ENCODE data around the gene PKP4.

DNA sequence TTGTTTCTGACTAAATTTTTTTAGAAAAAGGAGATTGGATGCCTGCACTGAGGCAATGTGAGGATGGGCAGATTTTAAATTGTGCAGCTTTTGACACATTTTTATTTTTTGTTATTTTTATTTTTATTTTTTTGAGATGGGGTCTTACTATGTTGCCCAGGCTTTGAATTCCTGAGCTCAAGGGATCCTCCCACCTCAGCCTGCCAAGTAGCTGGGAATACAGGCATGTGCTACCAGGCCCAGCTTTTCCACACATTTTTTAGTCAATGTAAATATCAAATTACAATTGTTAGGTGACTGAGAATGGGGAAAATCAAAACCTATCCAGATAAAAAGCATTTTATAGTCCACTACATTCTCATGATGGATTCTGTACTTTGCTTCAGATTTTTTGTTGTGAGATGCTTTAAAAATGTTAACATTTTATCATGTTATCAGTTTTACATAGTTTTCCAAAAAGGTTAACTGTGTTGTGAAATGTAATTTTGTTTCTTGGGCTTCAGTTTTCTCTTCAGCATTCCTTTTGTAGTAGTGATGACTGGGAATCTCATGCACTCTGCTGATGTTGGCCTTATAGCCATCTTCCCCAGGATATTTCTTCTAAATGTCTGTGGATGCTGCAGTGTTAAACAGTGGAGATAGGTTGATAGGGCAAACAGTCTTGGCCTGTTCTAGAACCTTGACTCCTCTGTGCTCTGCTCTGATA is 41.4 kb downstream of the PKP4 start:
- TF ChIP-seq, protein P1, sequence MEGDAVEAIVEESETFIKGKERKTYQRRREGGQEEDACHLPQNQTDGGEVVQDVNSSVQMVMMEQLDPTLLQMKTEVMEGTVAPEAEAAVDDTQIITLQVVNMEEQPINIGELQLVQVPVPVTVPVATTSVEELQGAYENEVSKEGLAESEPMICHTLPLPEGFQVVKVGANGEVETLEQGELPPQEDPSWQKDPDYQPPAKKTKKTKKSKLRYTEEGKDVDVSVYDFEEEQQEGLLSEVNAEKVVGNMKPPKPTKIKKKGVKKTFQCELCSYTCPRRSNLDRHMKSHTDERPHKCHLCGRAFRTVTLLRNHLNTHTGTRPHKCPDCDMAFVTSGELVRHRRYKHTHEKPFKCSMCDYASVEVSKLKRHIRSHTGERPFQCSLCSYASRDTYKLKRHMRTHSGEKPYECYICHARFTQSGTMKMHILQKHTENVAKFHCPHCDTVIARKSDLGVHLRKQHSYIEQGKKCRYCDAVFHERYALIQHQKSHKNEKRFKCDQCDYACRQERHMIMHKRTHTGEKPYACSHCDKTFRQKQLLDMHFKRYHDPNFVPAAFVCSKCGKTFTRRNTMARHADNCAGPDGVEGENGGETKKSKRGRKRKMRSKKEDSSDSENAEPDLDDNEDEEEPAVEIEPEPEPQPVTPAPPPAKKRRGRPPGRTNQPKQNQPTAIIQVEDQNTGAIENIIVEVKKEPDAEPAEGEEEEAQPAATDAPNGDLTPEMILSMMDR (IDR thresholded peaks at IDR 0.05) = no peak
- TF ChIP-seq EZH2phosphoT487 (IDR thresholded peaks at IDR 0.05) = no peak
